HepG2 (cell line): ENCODE results near the gene KMT2E. TPM values are rescaled to one million over a fixed set of nuclear protein-coding genes. Genes with fewer than 3 reads are reported as not detected.

ENCODE experiments used
- ATAC-seq: fragments of 200-7000 bp; cut with Tn5 transposase; 3 replicates; pipeline ENCODE4 v1.9.1; 2020; ENCODE audit warnings: mild to moderate bottlenecking, moderate library complexity
- BruUV-seq: library from RNA; stranded (reverse); fragments of 400-500 nt; replicated peaks from 2 replicates; lab custom pipeline; 2021; lab: Mats Ljungman, UMichigan
- CTCF ChIA-PET: fragments of 300-600 bp; formaldehyde crosslinking; extraction: SDS; loops from one replicate; lab custom pipeline; 2021; ENCODE audit warnings: low total read pairs, inconsistent platforms, low intra/inter-chr PET ratio; lab: Yijun Ruan, JAX
- POLR2A ChIA-PET: fragments of 350-600 bp; sonication (Branson Sonifier 250); formaldehyde crosslinking; loops from one replicate; lab custom pipeline; 2020; ENCODE audit warnings: antibody characterized with exemption, inconsistent platforms; lab: Yijun Ruan, JAX
- DNase-seq: peaks from one replicate; pipeline ENCODE4 v3.0.0-alpha.2; 2015; ENCODE audit warnings: low spot score
- FAIRE-seq: peaks from 3 replicates; lab custom pipeline; 2011; peaks lifted over from hg19 to GRCh38; lab: Jason Lieb, UNC
- H2AFZ ChIP-seq: one replicate; pipeline ENCODE4 v1.6.1; 2011; ENCODE audit warnings: low read length, inconsistent platforms
- H3K27ac ChIP-seq: fragments of 300-600 bp; 3 replicates; pipeline ENCODE4 v1.8.0; 2011; ENCODE audit warnings: mixed run types, mild to moderate bottlenecking, mixed read lengths, low read length, inconsistent platforms; ENCODE audit not compliant: insufficient read depth; ENCODE audit errors: extremely low read length
- H3K27me3 ChIP-seq, 2 experiments: fragments of 200-600 bp in 1 of 2; 2 replicates in 1 of 2; 3 replicates in 1 of 2; pipeline versions ENCODE4 v1.6.0 to v1.8.0; 2011; ENCODE audit warnings: low read length in 2 of 2, mild to moderate bottlenecking in 2 of 2, moderate library complexity in 2 of 2, inconsistent platforms in 1 of 2; ENCODE audit not compliant: insufficient read depth in 2 of 2, control insufficient read depth in 1 of 2
- H3K36me3 ChIP-seq, 2 experiments: fragments of 200-600 bp in 1 of 2; replicated peaks in 1 of 2; 2 replicates in 1 of 2; 3 replicates in 1 of 2; pipeline versions ENCODE4 v1.5.1 to v1.8.0; 2011; ENCODE audit warnings: low read length in 2 of 2, inconsistent platforms in 1 of 2; ENCODE audit not compliant: insufficient read depth in 2 of 2, control insufficient read depth in 1 of 2
- H3K4me1 ChIP-seq: 2 replicates; pipeline ENCODE4 v1.5.1; 2012; ENCODE audit warnings: low read length, inconsistent platforms; ENCODE audit not compliant: insufficient read depth
- H3K4me2 ChIP-seq: 2 replicates; pipeline ENCODE4 v1.6.0; 2011; ENCODE audit warnings: low read depth, low read length, inconsistent platforms
- H3K4me3 ChIP-seq, 3 experiments: fragments of 200-600 bp in 1 of 3; sonication (generic), shearing (Covaris generic) in 1 of 3; replicated peaks in 1 of 3; 2 replicates each; pipeline ENCODE4 v1.5.1; 2011 to 2016; ENCODE audit warnings: low read length in 3 of 3, inconsistent platforms in 2 of 3, low read depth in 2 of 3, mild to moderate bottlenecking in 2 of 3, control low read depth in 1 of 3, mixed read lengths in 1 of 3; ENCODE audit not compliant: insufficient read depth in 1 of 3
- H3K79me2 ChIP-seq: one replicate; pipeline ENCODE4 v1.6.1; 2011; ENCODE audit warnings: low read length, inconsistent platforms; ENCODE audit not compliant: insufficient read depth
- H3K9ac ChIP-seq: 2 replicates; pipeline ENCODE4 v1.6.0; 2011; ENCODE audit warnings: mild to moderate bottlenecking, low read depth, low read length, inconsistent platforms; ENCODE audit not compliant: insufficient read depth
- H3K9me3 ChIP-seq: 2 replicates; pipeline ENCODE4 v1.5.1; 2012; ENCODE audit warnings: mild to moderate bottlenecking, low read length
- H4K20me1 ChIP-seq: 2 replicates; pipeline ENCODE4 v1.6.0; 2011; ENCODE audit warnings: inconsistent platforms, mild to moderate bottlenecking, low read length, moderate library complexity; ENCODE audit not compliant: insufficient read depth
- FOXK1 ChIP-seq: sonication (generic); formaldehyde crosslinking; IDR thresholded peaks from 2 replicates; pipeline ENCODE4 v1.4.0; 2020; ENCODE audit warnings: low read depth, missing genetic modification reagents, borderline replicate concordance
- KLF11 ChIP-seq: IDR thresholded peaks from 2 replicates; pipeline ENCODE4 v1.6.1; 2016; ENCODE audit warnings: missing compliant biosample characterization
- SMAD3 ChIP-seq: sonication (generic); formaldehyde crosslinking; IDR thresholded peaks from 2 replicates; pipeline ENCODE4 v1.4.0; 2020; ENCODE audit warnings: missing genetic modification reagents
- ZNF746 ChIP-seq: sonication (generic); formaldehyde crosslinking; IDR thresholded peaks from 2 replicates; pipeline ENCODE4 v1.8.0; 2022; ENCODE audit warnings: mild to moderate bottlenecking, missing genetic modification reagents
- ZSCAN20 ChIP-seq: sonication (generic); formaldehyde crosslinking; IDR thresholded peaks from 2 replicates; pipeline ENCODE4 v1.4.0; 2020; ENCODE audit warnings: missing genetic modification reagents, mild to moderate bottlenecking, borderline replicate concordance
- WGBS: methylation state at CpG from one replicate; pipeline ENCODE4 v1.1.6; 2017; ENCODE audit warnings: low lambda C conversion rate; 5-methylcytosine and 5-hydroxymethylcytosine counted together
- in situ Hi-C: cut with HindIII; loops from 2 replicates; pipeline ENCODE4 v1.10.0; 2017; ENCODE audit warnings: low pct_unique_long_range_greater_than_20kb; ENCODE audit not compliant: extremely low pct_ligation_motif_present
- intact Hi-C: fragments of 100-400 bp; cut with micrococcal nuclease; formaldehyde crosslinking; loops from one replicate; pipeline ENCODE4 v1.10.0; 2022; ENCODE audit not compliant: unreplicated experiment
- polyA plus RNA-seq, 8 experiments: library from polyadenylated mRNA; depleted of rRNA in 3 of 8; stranded (reverse) in 7 of 8; unstranded in 1 of 8; fragments of >200 nt; fragmentation: Illumina TruSeq in 4 of 8; extraction: Trizol in 4 of 8; gene quantifications; 2 replicates each; pipeline versions ENCODE4 v1.2.1 to v1.2.3, GENCODE V29; 2011 to 2016; ENCODE audit warnings: low read depth in 4 of 8, missing spikeins in 1 of 8, mixed read lengths in 1 of 8; ENCODE audit not compliant: insufficient read depth in 1 of 8
- total RNA-seq, 5 experiments: library from RNA; depleted of rRNA; stranded (reverse); fragments of >200 nt; fragmentation: Illumina TruSeq; extraction: Trizol; gene quantifications; 2 replicates each; pipeline ENCODE4 v1.2.3, GENCODE V29; 2016; ENCODE audit warnings: low read depth in 1 of 5
- TF ChIP-seq, protein P1 (sequence below): sonication (generic); formaldehyde crosslinking; IDR thresholded peaks from 2 replicates; pipeline ENCODE4 v1.5.0; 2020; ENCODE audit warnings: missing genetic modification reagents, mild to moderate bottlenecking, borderline replicate concordance
- TF ChIP-seq, protein P2 (sequence below): sonication (generic); formaldehyde crosslinking; IDR thresholded peaks from 2 replicates; pipeline ENCODE4 v1.4.0; 2020; ENCODE audit warnings: mild to moderate bottlenecking, missing genetic modification reagents
- TF ChIP-seq, protein P3 (sequence below): sonication (generic); formaldehyde crosslinking; IDR thresholded peaks from 2 replicates; pipeline ENCODE4 v1.5.0; 2020; ENCODE audit warnings: missing genetic modification reagents
- TF ChIP-seq, protein P4 (sequence below), 2 experiments: sonication (generic) in 1 of 2; formaldehyde crosslinking in 1 of 2; IDR thresholded peaks; 2 replicates each; pipeline versions ENCODE4 v1.4.0 to v1.6.1; 2018 to 2020; ENCODE audit warnings: missing genetic modification reagents in 2 of 2, borderline replicate concordance in 1 of 2, low read depth in 1 of 2, mild to moderate bottlenecking in 1 of 2, missing biosample characterization in 1 of 2
- TF ChIP-seq, protein P5 (sequence below): sonication (generic); formaldehyde crosslinking; IDR thresholded peaks from 2 replicates; pipeline ENCODE4 v1.5.1; 2020; ENCODE audit warnings: mild to moderate bottlenecking, moderate library complexity, missing genetic modification reagents
- TF ChIP-seq, protein P6 (sequence below): sonication (generic); formaldehyde crosslinking; conservative IDR thresholded peaks from 2 replicates; pipeline ENCODE4 v1.8.1; 2023; ENCODE audit warnings: missing genetic modification reagents
- TF ChIP-seq, protein P7 (sequence below): sonication (generic); formaldehyde crosslinking; IDR thresholded peaks from 2 replicates; pipeline ENCODE4; 2020; ENCODE audit warnings: missing genetic modification reagents, mild to moderate bottlenecking, borderline replicate concordance

Gene KMT2E
- total and polyA plus RNA-seq, 2 of the 13 experiments (the other 11 are each of a cell fraction or from before 2014, with no cell fraction given), result 6.3 to 24.4 TPM

DNA sequence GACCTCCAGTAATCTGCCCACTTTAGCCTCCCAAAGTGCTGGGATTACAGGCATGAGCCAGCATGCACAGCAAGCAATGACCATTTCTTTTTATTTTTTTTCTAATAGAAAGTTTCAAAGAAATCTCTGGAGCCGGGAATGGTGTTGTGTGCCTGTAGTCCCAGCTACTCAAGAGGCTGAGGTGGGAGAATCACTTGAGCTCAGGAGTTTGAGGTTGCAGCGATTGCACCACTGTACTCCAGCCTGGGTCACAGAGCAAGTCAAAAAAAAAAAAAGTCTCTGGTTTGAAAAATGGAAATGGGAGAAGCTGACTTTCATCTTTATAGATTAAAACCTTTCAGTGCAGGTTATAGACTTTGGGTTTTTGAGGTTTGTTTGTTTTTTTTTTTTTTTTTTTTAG is 44.8 kb upstream of the KMT2E start:
- no peaks in the 10 kb centered on the region for H3K36me3 ChIP-seq
- no peaks in the 10 kb centered on the region for H3K27me3 ChIP-seq
- POLR2A ChIA-PET, result interaction anchor here (0.8 kb wide), 1 partner anchor 14 kb away, joined by 3 read pairs; no protein-coding TSS in a partner anchor
- intact Hi-C loops (no loop called here), in situ Hi-C loops (no loop called here)
- DNase-seq (no peak), ATAC-seq (no peak), FAIRE-seq (no peak)
- H4K20me1 ChIP-seq, result no peaks in the 10 kb centered on the region
- no peaks in the 10 kb centered on the region for H3K9me3 ChIP-seq
- H2AFZ ChIP-seq, result no peak overlapping the region
- BruUV-seq, result no TSS peak
- no peak overlapping the region for H3K4me3 ChIP-seq
- H3K4me1 ChIP-seq, result peaks cover 8% of the 10 kb centered on the region
- H3K79me2 ChIP-seq, result no peaks in the 10 kb centered on the region
- H3K4me2 ChIP-seq, result no peak overlapping the region
- H3K9ac ChIP-seq, result no peak overlapping the region
- 38% methylated on average over 2 of the region's 2 CpGs for WGBS
- H3K27ac ChIP-seq, result no peak overlapping the region
- CTCF ChIA-PET, result no interaction called here
- TF ChIP-seq, protein P1, sequence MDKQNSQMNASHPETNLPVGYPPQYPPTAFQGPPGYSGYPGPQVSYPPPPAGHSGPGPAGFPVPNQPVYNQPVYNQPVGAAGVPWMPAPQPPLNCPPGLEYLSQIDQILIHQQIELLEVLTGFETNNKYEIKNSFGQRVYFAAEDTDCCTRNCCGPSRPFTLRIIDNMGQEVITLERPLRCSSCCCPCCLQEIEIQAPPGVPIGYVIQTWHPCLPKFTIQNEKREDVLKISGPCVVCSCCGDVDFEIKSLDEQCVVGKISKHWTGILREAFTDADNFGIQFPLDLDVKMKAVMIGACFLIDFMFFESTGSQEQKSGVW (CRISPR knock-in tag), result no peak
- TF ChIP-seq, protein P2, sequence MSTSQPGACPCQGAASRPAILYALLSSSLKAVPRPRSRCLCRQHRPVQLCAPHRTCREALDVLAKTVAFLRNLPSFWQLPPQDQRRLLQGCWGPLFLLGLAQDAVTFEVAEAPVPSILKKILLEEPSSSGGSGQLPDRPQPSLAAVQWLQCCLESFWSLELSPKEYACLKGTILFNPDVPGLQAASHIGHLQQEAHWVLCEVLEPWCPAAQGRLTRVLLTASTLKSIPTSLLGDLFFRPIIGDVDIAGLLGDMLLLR (CRISPR knock-in tag), result no peak
- no peak for TF ChIP-seq ZSCAN20 (CRISPR knock-in tag)
- TF ChIP-seq KLF11 (CRISPR knock-in tag), result no peak
- TF ChIP-seq, protein P3, sequence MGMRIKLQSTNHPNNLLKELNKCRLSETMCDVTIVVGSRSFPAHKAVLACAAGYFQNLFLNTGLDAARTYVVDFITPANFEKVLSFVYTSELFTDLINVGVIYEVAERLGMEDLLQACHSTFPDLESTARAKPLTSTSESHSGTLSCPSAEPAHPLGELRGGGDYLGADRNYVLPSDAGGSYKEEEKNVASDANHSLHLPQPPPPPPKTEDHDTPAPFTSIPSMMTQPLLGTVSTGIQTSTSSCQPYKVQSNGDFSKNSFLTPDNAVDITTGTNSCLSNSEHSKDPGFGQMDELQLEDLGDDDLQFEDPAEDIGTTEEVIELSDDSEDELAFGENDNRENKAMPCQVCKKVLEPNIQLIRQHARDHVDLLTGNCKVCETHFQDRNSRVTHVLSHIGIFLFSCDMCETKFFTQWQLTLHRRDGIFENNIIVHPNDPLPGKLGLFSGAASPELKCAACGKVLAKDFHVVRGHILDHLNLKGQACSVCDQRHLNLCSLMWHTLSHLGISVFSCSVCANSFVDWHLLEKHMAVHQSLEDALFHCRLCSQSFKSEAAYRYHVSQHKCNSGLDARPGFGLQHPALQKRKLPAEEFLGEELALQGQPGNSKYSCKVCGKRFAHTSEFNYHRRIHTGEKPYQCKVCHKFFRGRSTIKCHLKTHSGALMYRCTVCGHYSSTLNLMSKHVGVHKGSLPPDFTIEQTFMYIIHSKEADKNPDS (CRISPR knock-in tag), result no peak
- TF ChIP-seq, protein P4, sequence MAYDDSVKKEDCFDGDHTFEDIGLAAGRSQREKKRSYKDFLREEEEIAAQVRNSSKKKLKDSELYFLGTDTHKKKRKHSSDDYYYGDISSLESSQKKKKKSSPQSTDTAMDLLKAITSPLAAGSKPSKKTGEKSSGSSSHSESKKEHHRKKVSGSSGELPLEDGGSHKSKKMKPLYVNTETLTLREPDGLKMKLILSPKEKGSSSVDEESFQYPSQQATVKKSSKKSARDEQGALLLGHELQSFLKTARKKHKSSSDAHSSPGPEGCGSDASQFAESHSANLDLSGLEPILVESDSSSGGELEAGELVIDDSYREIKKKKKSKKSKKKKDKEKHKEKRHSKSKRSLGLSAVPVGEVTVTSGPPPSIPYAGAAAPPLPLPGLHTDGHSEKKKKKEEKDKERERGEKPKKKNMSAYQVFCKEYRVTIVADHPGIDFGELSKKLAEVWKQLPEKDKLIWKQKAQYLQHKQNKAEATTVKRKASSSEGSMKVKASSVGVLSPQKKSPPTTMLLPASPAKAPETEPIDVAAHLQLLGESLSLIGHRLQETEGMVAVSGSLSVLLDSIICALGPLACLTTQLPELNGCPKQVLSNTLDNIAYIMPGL (CRISPR knock-in tag; IDR thresholded peaks at IDR 0.05; ENCODE audit: borderline replicate concordance in 1 of 2, low read depth in 1 of 2), result no peak
- TF ChIP-seq, protein P5, sequence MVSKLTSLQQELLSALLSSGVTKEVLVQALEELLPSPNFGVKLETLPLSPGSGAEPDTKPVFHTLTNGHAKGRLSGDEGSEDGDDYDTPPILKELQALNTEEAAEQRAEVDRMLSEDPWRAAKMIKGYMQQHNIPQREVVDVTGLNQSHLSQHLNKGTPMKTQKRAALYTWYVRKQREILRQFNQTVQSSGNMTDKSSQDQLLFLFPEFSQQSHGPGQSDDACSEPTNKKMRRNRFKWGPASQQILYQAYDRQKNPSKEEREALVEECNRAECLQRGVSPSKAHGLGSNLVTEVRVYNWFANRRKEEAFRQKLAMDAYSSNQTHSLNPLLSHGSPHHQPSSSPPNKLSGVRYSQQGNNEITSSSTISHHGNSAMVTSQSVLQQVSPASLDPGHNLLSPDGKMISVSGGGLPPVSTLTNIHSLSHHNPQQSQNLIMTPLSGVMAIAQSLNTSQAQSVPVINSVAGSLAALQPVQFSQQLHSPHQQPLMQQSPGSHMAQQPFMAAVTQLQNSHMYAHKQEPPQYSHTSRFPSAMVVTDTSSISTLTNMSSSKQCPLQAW (CRISPR knock-in tag), result no peak
- TF ChIP-seq, protein P6, sequence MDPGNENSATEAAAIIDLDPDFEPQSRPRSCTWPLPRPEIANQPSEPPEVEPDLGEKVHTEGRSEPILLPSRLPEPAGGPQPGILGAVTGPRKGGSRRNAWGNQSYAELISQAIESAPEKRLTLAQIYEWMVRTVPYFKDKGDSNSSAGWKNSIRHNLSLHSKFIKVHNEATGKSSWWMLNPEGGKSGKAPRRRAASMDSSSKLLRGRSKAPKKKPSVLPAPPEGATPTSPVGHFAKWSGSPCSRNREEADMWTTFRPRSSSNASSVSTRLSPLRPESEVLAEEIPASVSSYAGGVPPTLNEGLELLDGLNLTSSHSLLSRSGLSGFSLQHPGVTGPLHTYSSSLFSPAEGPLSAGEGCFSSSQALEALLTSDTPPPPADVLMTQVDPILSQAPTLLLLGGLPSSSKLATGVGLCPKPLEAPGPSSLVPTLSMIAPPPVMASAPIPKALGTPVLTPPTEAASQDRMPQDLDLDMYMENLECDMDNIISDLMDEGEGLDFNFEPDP, result no peak
- no peak for TF ChIP-seq FOXK1 (CRISPR knock-in tag)
- TF ChIP-seq, protein P7, sequence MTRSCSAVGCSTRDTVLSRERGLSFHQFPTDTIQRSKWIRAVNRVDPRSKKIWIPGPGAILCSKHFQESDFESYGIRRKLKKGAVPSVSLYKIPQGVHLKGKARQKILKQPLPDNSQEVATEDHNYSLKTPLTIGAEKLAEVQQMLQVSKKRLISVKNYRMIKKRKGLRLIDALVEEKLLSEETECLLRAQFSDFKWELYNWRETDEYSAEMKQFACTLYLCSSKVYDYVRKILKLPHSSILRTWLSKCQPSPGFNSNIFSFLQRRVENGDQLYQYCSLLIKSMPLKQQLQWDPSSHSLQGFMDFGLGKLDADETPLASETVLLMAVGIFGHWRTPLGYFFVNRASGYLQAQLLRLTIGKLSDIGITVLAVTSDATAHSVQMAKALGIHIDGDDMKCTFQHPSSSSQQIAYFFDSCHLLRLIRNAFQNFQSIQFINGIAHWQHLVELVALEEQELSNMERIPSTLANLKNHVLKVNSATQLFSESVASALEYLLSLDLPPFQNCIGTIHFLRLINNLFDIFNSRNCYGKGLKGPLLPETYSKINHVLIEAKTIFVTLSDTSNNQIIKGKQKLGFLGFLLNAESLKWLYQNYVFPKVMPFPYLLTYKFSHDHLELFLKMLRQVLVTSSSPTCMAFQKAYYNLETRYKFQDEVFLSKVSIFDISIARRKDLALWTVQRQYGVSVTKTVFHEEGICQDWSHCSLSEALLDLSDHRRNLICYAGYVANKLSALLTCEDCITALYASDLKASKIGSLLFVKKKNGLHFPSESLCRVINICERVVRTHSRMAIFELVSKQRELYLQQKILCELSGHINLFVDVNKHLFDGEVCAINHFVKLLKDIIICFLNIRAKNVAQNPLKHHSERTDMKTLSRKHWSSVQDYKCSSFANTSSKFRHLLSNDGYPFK (CRISPR knock-in tag), result no peak
- no peak for TF ChIP-seq ZNF746 (CRISPR knock-in tag)
- TF ChIP-seq SMAD3 (CRISPR knock-in tag), result no peak
